ENCODE data around the gene NHEJ1. TPM values are rescaled to one million over a fixed set of nuclear protein-coding genes. Genes with fewer than 3 reads are reported as not detected.

NHEJ1 gene
- total RNA-seq, 2 experiments from 2014 or later = 7.2 to 8.5 TPM

DNA sequence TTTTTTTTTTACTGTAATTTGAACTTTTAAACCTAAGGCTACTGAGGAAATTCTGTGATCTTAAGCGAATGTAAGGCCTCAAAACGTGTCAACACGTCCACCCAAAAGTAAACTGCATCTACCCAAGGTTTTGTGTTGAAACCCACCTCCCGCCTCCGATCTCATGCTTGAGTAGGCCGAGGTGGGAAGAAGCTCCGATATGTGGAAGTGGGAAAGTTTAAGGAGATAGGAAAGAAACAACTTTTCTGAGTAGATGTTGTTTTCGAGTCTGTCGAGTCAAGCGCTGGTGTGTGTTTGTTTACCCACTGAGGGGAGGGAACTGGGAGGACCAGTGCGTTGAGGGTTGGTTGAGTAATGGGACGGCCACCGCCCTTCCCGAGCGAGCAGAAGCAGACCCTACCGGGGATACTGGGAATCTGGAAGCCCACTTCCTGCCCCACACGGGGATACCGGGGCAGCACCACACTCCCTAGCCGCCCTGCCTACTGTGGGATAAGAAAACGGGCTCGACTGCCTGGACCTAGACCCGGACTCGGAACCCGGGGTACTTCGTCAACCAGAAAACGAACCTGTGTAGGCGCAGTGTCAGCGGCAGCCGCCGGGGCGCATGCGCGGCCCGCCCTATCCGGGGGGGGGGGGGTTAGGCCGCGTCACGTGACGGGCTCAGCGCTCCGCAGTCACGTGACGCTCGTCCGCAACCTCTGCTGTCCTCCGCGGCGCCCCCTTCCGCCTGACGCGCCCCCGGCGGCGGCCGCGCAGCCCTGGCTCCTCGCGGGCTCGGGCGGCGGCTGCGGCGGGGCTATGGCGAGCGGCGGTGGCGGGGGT lies 17.1 kb upstream of the NHEJ1 start, which contains the start of gene RETREG2:
Gene RETREG2 (plus strand): TSS at position 724 of the 825 bp plus-strand sequence. CDS start 78 bp downstream, at position 802.
- peaks cover 89% of the 10 kb centered on the region for H3K4me1 ChIP-seq (ENCODE audit: insufficient read depth, low read length)
- peak within 1 kb of the TSS; percentile 99 for H3K27ac Mint-ChIP-seq
- H3K9me3 ChIP-seq (ENCODE audit: control insufficient read depth in 1 of 2, insufficient read depth in 1 of 2, low read length in 2 of 2) = no peaks in the 10 kb centered on the region
- no peaks in the 10 kb centered on the region for H3K27me3 ChIP-seq (ENCODE audit: control insufficient read depth in 1 of 2, insufficient read depth in 2 of 2, low read length in 2 of 2)
- H3K27me3 Mint-ChIP-seq = no peaks in the 10 kb centered on the region
- H3K9me3 Mint-ChIP-seq = no peaks in the 10 kb centered on the region
- peaks cover 80% of the 10 kb centered on the region for H3K36me3 Mint-ChIP-seq (ENCODE audit: low read depth)
- DNase-seq (peak; percentile 67 to 96 (median 78)), ATAC-seq (ENCODE audit: poor library complexity) (peak; percentile 66)
- peak within 1 kb of the TSS; percentile 90 for H3K4me3 ChIP-seq (ENCODE audit: low read length)
- ChIA-PET POLR2A (interaction anchor here (0.6 to 5.5 kb wide), 15 partner anchors 12 to 211 kb away, joined by 3 to 139 read pairs (median 9); partner anchors contain the start of genes ANKZF1, ATG9A, DNAJB2 and NHEJ1), CTCF (interaction anchor here (1.0 to 2.5 kb wide), 2 partner anchors 29 to 117 kb away, joined by 3 to 10 read pairs; partner anchors contain the start of gene ZFAND2B)
- peak within 1 kb of the TSS; percentile 94 for H3K4me3 Mint-ChIP-seq
- H3K36me3 ChIP-seq (ENCODE audit: insufficient read depth, low read length) = peaks cover 57% of the 10 kb centered on the region
- intact Hi-C loops (cut with DNase I, micrococcal nuclease) = loop anchor here (1.0 to 10.0 kb wide), 13 partner anchors 17 to 780 kb away; partner anchors contain the start of genes DNAJB2 (in 2 of the 2), ZFAND2B (in 2 of the 2), ANKZF1 (in 1 of the 2) and ATG9A (in 1 of the 2)
- TF ChIP-seq, protein P1, sequence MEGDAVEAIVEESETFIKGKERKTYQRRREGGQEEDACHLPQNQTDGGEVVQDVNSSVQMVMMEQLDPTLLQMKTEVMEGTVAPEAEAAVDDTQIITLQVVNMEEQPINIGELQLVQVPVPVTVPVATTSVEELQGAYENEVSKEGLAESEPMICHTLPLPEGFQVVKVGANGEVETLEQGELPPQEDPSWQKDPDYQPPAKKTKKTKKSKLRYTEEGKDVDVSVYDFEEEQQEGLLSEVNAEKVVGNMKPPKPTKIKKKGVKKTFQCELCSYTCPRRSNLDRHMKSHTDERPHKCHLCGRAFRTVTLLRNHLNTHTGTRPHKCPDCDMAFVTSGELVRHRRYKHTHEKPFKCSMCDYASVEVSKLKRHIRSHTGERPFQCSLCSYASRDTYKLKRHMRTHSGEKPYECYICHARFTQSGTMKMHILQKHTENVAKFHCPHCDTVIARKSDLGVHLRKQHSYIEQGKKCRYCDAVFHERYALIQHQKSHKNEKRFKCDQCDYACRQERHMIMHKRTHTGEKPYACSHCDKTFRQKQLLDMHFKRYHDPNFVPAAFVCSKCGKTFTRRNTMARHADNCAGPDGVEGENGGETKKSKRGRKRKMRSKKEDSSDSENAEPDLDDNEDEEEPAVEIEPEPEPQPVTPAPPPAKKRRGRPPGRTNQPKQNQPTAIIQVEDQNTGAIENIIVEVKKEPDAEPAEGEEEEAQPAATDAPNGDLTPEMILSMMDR (IDR thresholded peaks at IDR 0.05) = no peak
- peak within 1 kb of the TSS; percentile 97 to 99 for H3K27ac ChIP-seq (ENCODE audit: low read depth in 1 of 2, low read length in 2 of 2)
- H3K4me1 Mint-ChIP-seq (ENCODE audit: low read depth) = peaks cover 72% of the 10 kb centered on the region

DNA sequence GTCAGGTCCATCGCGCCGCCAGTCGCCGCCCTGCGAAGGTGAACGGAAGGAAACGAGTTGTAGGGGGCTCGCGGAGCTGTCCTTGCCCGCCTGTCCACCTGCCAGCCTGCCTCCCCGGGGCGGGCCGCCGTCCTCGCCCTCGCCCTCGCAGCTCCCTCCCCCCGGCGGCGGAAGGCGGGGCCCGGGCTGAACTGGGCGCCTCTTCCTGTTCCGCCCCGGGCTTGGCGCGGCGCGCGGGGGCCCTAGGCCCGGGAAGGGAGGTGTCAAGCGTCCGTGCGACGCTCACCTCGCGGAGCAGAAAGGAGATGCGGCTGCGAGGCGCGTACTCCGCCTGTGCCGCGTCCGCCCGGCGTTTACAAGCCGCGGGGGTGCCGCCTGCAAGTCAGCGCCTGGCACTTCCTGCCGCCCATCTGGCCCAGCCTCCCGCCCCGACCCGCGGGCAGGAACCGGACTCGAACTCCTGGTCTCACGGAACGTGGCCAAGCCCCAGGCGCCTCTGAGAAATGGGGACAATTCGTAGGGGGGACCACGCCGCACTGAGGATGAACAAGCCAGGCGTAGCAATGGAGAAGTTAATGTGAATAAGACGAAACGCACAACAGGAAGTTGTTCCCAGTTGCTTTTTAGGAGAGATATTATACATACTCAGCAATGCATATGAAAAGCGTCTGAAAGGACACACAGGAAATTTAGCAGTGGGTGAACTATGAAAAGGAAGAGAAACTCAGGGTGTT lies 16.4 kb upstream of the NHEJ1 start, which contains the start of gene CNPPD1:
Gene CNPPD1 (minus strand): TSS at position 108 of the 734 bp plus-strand sequence. CDS start 97 bp downstream, at position 11.
- CTCF ChIA-PET = interaction anchor here (0.7 to 4.0 kb wide), 8 partner anchors 17 to 197 kb away, joined by 3 to 19 read pairs (median 4); partner anchors contain the start of genes ABCB6, NHEJ1 and ZFAND2B
- H3K27ac Mint-ChIP-seq = peak within 1 kb of the TSS; percentile 99
- TF ChIP-seq, protein P1 (IDR thresholded peaks at IDR 0.05) = no peak
- Histone ChIP-seq H3K4me1 (ENCODE audit: insufficient read depth, low read length) (peaks cover 81% of the 10 kb centered on the region), H3K9me3 (ENCODE audit: control insufficient read depth in 1 of 2, insufficient read depth in 1 of 2, low read length in 2 of 2) (no peaks in the 10 kb centered on the region), H3K27me3 (ENCODE audit: control insufficient read depth in 1 of 2, insufficient read depth in 2 of 2, low read length in 2 of 2) (no peaks in the 10 kb centered on the region), H3K36me3 (ENCODE audit: insufficient read depth, low read length) (peaks cover 57% of the 10 kb centered on the region), H3K4me3 (ENCODE audit: low read length) (peak within 1 kb of the TSS; percentile 90), H3K27ac (ENCODE audit: low read depth in 1 of 2, low read length in 2 of 2) (peak within 1 kb of the TSS; percentile 97 to 99)
- H3K9me3 Mint-ChIP-seq = no peaks in the 10 kb centered on the region
- ATAC-seq (ENCODE audit: poor library complexity) (peak; percentile 74), DNase-seq (peak; percentile 71 to 95 (median 88))
- intact Hi-C loops (cut with DNase I, micrococcal nuclease) = loop anchor here (1.0 to 10.0 kb wide), 12 partner anchors 29 to 780 kb away; partner anchors contain the start of genes ANKZF1 (in 1 of the 2), ATG9A (in 1 of the 2), CTDSP1 (in 1 of the 2) and DNAJB2 (in 1 of the 2)
- POLR2A ChIA-PET = interaction anchor here (0.6 to 5.5 kb wide), 31 partner anchors 9 to 503 kb away, joined by 3 to 139 read pairs (median 7); partner anchors contain the start of genes ABCB6, ANKZF1, ATG9A and DNAJB2
- H3K27me3 Mint-ChIP-seq = no peaks in the 10 kb centered on the region
- H3K4me1 Mint-ChIP-seq (ENCODE audit: low read depth) = peaks cover 68% of the 10 kb centered on the region
- H3K4me3 Mint-ChIP-seq = peak within 1 kb of the TSS; percentile 94
- H3K36me3 Mint-ChIP-seq (ENCODE audit: low read depth) = peaks cover 82% of the 10 kb centered on the region
